Measurements from ENCODE around the gene DLK2.
A peak's percentile ranks its signal among the peaks of the same experiment; 100 is the strongest.

DLK2 gene

GRCh38 chr6:43496370-43497128, 41.2 kb upstream of the DLK2 start:
- peak; percentile 42; the same call in 1 of the 2 replicates for TF ChIP-seq CTCF (IDR thresholded peaks at IDR 0.05)

GRCh38 chr6:43495409-43495941, 40.1 kb upstream of the DLK2 start:
- TF ChIP-seq CTCF (IDR thresholded peaks at IDR 0.05), result no peak

- TF ChIP-seq CTCF (IDR thresholded peaks at IDR 0.05), result no peak
Observed at GRCh38 chr6:43494766-43495165, 39.4 kb upstream of the DLK2 start.

- no peak for TF ChIP-seq CTCF (IDR thresholded peaks at IDR 0.05)
Observed at GRCh38 chr6:43494321-43494720, 39.0 kb upstream of the DLK2 start.

GRCh38 chr6:43493833-43494232, 38.5 kb upstream of the DLK2 start:
- TF ChIP-seq CTCF (IDR thresholded peaks at IDR 0.05), result no peak

GRCh38 chr6:43493230-43493629, 37.9 kb upstream of the DLK2 start:
- TF ChIP-seq CTCF (IDR thresholded peaks at IDR 0.05), result no peak

GRCh38 chr6:43492673-43493072, 37.3 kb upstream of the DLK2 start:
- TF ChIP-seq CTCF (IDR thresholded peaks at IDR 0.05), result no peak
